Mucosa of descending colon (tissue), 3 donors: ENCODE results near the gene SCN8A. TPM values are rescaled to one million over a fixed set of nuclear protein-coding genes. Genes with fewer than 3 reads are reported as not detected.

Experiments used
- ATAC-seq: fragments of 200-7000 bp; cut with Tn5 transposase; one replicate; pipeline ENCODE4 v1.9.1; 2020; ENCODE audit warnings: mild to moderate bottlenecking, moderate library complexity
- DNase-seq, 3 donors: peaks; one replicate each; pipeline ENCODE4 v3.0.0-alpha.2; 2020
- H3K36me3 ChIP-seq: fragments of 200-600 bp; one replicate; pipeline ENCODE4 v1.8.0; 2021; ENCODE audit warnings: low read depth, mild to moderate bottlenecking
- H3K4me1 ChIP-seq: fragments of 200-600 bp; one replicate; pipeline ENCODE4 v1.8.0; 2021; ENCODE audit warnings: low read depth, mild to moderate bottlenecking
- H3K4me3 ChIP-seq: fragments of 200-600 bp; one replicate; pipeline ENCODE4 v1.8.0; 2021; ENCODE audit warnings: mild to moderate bottlenecking
- H3K9me3 ChIP-seq: fragments of 200-600 bp; one replicate; pipeline ENCODE4 v1.8.0; 2021; ENCODE audit warnings: mild to moderate bottlenecking
- CTCF ChIP-seq: fragments of 200-600 bp; IDR thresholded peaks from one replicate; pipeline ENCODE4 v1.8.0; 2022; ENCODE audit warnings: antibody characterized with exemption, mild to moderate bottlenecking
- intact Hi-C, 2 donors: fragments of 100-400 bp; cut with DNase I in 1 of 2; cut with micrococcal nuclease in 1 of 2; formaldehyde crosslinking; loops; one replicate each; pipeline versions ENCODE4 v1.11.0 to v1.11.1; 2022; cut with DNase I, micrococcal nuclease
- total RNA-seq, 3 donors: library from RNA; stranded (reverse); fragmentation: NEBNext Ultra II Directional in 2 of 3; extraction: Animal tissue kit (Norgen Biotek cat#: 25700) in 2 of 3; gene quantifications; one replicate each; pipeline versions ENCODE4 v1.2.1 to v1.2.4, GENCODE V29; 2021 to 2023
- donor health status: DM: no; HTN: no; CAD: no; lungs with moderate emphysema.
- donor health status: DM: no; HTN: no; CAD: no.
- donor health status: DM: no; HTN: yes; CAD: no.

The SCN8A gene
- total RNA-seq, 3 donors from 2014 or later, result 2.7 to 5.2 (median 3.6) TPM

DNA sequence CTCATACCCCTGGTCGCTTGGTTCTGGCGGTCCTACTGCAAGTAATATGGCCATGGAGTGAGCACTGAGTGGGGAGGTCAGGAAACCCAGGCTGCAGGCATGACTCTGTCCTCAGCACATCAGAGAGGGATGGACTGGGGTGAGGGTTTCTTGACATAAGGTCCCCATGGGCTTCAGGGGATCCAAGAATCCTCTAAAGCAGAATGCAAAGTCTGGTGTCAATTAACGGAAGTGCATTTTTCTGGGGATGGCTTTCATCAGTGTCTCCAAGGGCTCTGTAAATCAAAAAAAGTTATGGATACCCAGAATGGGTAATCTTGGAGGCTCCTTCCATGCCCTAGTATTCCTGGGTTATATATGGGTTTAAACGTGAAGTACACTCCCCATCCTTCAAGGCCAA lies 253.8 kb downstream of the SCN8A start:
- Histone ChIP-seq H3K4me3 (no peak overlapping the region), H3K36me3 (no peaks in the 10 kb centered on the region), H3K9me3 (no peaks in the 10 kb centered on the region), H3K4me1 (peaks cover 21% of the 10 kb centered on the region)
- intact Hi-C loops, result no loop called here
- TF ChIP-seq CTCF, result no peak
- no peak for ATAC-seq
- no peak for DNase-seq

DNA sequence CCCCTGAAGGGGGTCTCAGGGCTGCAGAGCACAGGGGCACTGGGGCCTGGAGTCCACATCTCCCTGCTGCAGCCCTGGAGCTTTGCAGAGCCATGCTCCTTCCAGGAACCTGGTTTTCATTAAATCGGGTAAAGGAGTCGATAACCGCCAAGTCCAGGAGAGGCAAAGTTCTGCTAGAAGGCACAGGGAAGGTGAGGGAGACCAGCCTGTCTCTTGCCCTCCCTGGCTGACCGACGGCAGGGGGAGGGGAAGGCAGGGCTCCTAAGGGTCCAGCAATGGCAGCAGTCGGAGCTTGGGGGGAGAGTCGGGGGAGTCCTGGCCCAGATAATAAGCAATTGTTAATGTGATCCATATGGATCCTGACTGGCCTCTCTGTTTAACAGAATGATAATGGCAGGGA lies 254.4 kb downstream of the SCN8A start:
- Histone ChIP-seq H3K9me3 (no peaks in the 10 kb centered on the region), H3K36me3 (no peaks in the 10 kb centered on the region), H3K4me1 (peaks cover 21% of the 10 kb centered on the region), H3K4me3 (no peak overlapping the region)
- ATAC-seq (no peak), DNase-seq (no peak)
- intact Hi-C loops, result no loop called here
- no peak for TF ChIP-seq CTCF

- H3K4me3 ChIP-seq, result no peak overlapping the region
- ATAC-seq, result no peak
- intact Hi-C loops, result no loop called here
Measured at GRCh38 chr12:51846271-51846691, 255.2 kb downstream of the SCN8A start.

GRCh38 chr12:51846911-51847642 lies 256.0 kb downstream of the SCN8A start:
- TF ChIP-seq CTCF, result no peak
- ATAC-seq, result peak; percentile 49
- no peaks in the 10 kb centered on the region for H3K9me3 ChIP-seq
- H3K36me3 ChIP-seq, result no peaks in the 10 kb centered on the region
- DNase-seq, result peak in 2 of 3 donors; percentile 35 to 57
- intact Hi-C loops, result no loop called here
- peaks cover 21% of the 10 kb centered on the region for H3K4me1 ChIP-seq
- no peak overlapping the region for H3K4me3 ChIP-seq

More at GRCh38 chr12:51846271-51846691, 255.2 kb downstream of the SCN8A start:
- Histone ChIP-seq H3K36me3 (no peaks in the 10 kb centered on the region), H3K9me3 (no peaks in the 10 kb centered on the region), H3K4me1 (peaks cover 21% of the 10 kb centered on the region)
- no peak for DNase-seq
- no peak for TF ChIP-seq CTCF

DNA sequence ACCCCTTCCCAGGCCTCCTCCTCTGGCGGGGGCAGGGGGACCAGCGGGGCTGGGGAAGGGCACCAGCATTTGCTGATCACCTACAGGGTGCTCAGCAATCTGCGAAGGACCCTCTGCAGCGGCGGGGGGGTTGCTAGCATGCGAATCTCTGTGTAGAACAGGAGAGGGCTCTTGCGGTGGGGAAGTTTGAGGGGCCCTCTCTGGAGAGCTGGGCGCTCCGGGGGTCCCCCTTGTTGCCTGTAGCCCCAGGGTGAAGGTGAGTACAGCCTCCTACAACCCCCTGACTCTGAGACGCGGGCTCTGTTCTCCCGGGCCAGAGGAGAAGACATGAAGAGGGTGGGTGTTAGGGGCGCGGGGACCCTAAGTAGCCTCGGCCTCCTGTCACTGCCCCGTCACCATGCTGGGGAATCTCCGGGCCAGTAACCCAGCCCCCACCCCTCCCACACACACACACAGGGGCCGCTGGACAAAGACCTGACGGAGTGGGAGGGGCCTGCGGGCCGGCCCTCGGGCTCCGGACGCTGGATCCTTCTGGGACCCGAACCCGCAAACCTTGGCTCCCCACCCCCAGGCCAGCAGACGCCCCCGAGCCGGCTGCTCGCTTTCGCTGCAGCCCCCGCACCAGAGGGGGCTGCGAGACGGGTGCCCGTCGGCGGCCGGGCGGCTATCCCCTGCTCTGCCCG lies 256.8 kb downstream of the SCN8A start:
- TF ChIP-seq CTCF, result no peak
- peaks cover 21% of the 10 kb centered on the region for H3K4me1 ChIP-seq
- intact Hi-C loops, result no loop called here
- DNase-seq, result no peak
- peak; percentile 13 for ATAC-seq
- H3K9me3 ChIP-seq, result no peaks in the 10 kb centered on the region
- no peak overlapping the region for H3K4me3 ChIP-seq
- H3K36me3 ChIP-seq, result no peaks in the 10 kb centered on the region
